CD14-positive monocyte (primary cell): ENCODE results near the gene MLLT3. TPM values are rescaled to one million over a fixed set of nuclear protein-coding genes. Genes with fewer than 3 reads are reported as not detected.

Experiments
- DNase-seq, 3 donors: peaks; one replicate each; pipeline ENCODE4 v3.0.0-alpha.2; 2011 to 2022
- H2AFZ ChIP-seq: 2 replicates; pipeline ENCODE4 v1.6.0; 2012; ENCODE audit warnings: mild to moderate bottlenecking, low read depth, low read length, inconsistent platforms; ENCODE audit not compliant: insufficient read depth, poor library complexity, severe bottlenecking
- H3K27ac ChIP-seq, 2 donors: 1 replicate in 1 of 2; 2 replicates in 1 of 2; pipeline ENCODE4 v1.5.1; 2012 to 2013; ENCODE audit warnings: low read length in 2 of 2, control low read depth in 1 of 2, inconsistent platforms in 1 of 2, low read depth in 1 of 2, mild to moderate bottlenecking in 1 of 2
- H3K27me3 ChIP-seq, 2 donors: one replicate each; pipeline versions ENCODE4 v1.6.0 to v1.6.1; 2011 to 2013; ENCODE audit warnings: low read length in 2 of 2; ENCODE audit not compliant: control insufficient read depth in 2 of 2, insufficient read depth in 2 of 2
- H3K36me3 ChIP-seq, 2 donors: replicated peaks in 1 of 2; 1 replicate in 1 of 2; 2 replicates in 1 of 2; pipeline versions ENCODE4 v1.5.1 to v1.6.1; 2012 to 2013; ENCODE audit warnings: low read length in 2 of 2, control low read depth in 1 of 2, inconsistent platforms in 1 of 2, mild to moderate bottlenecking in 1 of 2; ENCODE audit not compliant: insufficient read depth in 2 of 2, control insufficient read depth in 1 of 2
- H3K4me1 ChIP-seq, 2 donors: 1 replicate in 1 of 2; 2 replicates in 1 of 2; pipeline versions ENCODE4 v1.5.1 to v1.6.1; 2012 to 2013; ENCODE audit warnings: low read length in 2 of 2, control low read depth in 1 of 2, inconsistent platforms in 1 of 2, mild to moderate bottlenecking in 1 of 2, moderate library complexity in 1 of 2; ENCODE audit not compliant: insufficient read depth in 2 of 2, control insufficient read depth in 1 of 2
- H3K4me2 ChIP-seq: replicated peaks from 2 replicates; pipeline ENCODE3; 2012; ENCODE audit warnings: low read length, moderate library complexity, mild to moderate bottlenecking; ENCODE audit not compliant: poor library complexity, severe bottlenecking; ENCODE audit errors: extremely low read depth
- H3K4me3 ChIP-seq, 3 experiments: fragments of 200-600 bp in 1 of 3; sonication (generic) in 1 of 3; replicated peaks in 1 of 3; 1 replicate in 2 of 3; 2 replicates in 1 of 3; pipeline ENCODE4 v1.5.1; 2011 to 2013; ENCODE audit warnings: low read length in 3 of 3, mild to moderate bottlenecking in 3 of 3, control low read depth in 2 of 3, low read depth in 2 of 3, inconsistent platforms in 1 of 3, moderate library complexity in 1 of 3
- H3K79me2 ChIP-seq: 2 replicates; pipeline ENCODE4 v1.6.0; 2012; ENCODE audit warnings: mild to moderate bottlenecking, control low read depth, inconsistent platforms, low read length, moderate library complexity; ENCODE audit not compliant: insufficient read depth
- H3K9ac ChIP-seq: 2 replicates; pipeline ENCODE4 v1.6.0; 2017; ENCODE audit warnings: low read length, mild to moderate bottlenecking; ENCODE audit not compliant: insufficient read depth, poor library complexity, severe bottlenecking
- H3K9me3 ChIP-seq, 2 donors: replicated peaks in 1 of 2; 1 replicate in 1 of 2; 2 replicates in 1 of 2; pipeline versions ENCODE4 v1.5.1 to v1.6.1; 2012 to 2013; ENCODE audit warnings: low read length in 2 of 2, control low read depth in 1 of 2; ENCODE audit not compliant: control insufficient read depth in 1 of 2, insufficient read depth in 1 of 2
- H4K20me1 ChIP-seq: 2 replicates; pipeline ENCODE4 v1.6.0; 2012; ENCODE audit warnings: mild to moderate bottlenecking, low read length, control low read depth, moderate library complexity; ENCODE audit not compliant: insufficient read depth
- H3K27ac Mint-ChIP-seq, 7 donors: one replicate each; pipeline ENCODE4 v1.8.0; 2020; ENCODE audit warnings: mild to moderate bottlenecking in 7 of 7, mixed read lengths in 7 of 7, moderate library complexity in 6 of 7, inconsistent platforms in 2 of 7
- H3K27me3 Mint-ChIP-seq, 3 donors: one replicate each; pipeline ENCODE4 v1.8.0; 2021 to 2022; ENCODE audit warnings: low read depth in 3 of 3, mild to moderate bottlenecking in 3 of 3, mixed read lengths in 3 of 3, moderate library complexity in 3 of 3, inconsistent platforms in 1 of 3
- H3K36me3 Mint-ChIP-seq, 2 donors: one replicate each; pipeline ENCODE4 v1.8.0; 2020; ENCODE audit warnings: mixed read lengths in 2 of 2, inconsistent platforms in 1 of 2, mild to moderate bottlenecking in 1 of 2
- H3K4me1 Mint-ChIP-seq: one replicate; pipeline ENCODE4 v1.8.0; 2020; ENCODE audit warnings: mild to moderate bottlenecking, mixed read lengths
- H3K4me3 Mint-ChIP-seq, 2 donors: one replicate each; pipeline ENCODE4 v1.8.0; 2020; ENCODE audit warnings: mild to moderate bottlenecking in 2 of 2, mixed read lengths in 2 of 2, moderate library complexity in 1 of 2
- H3K9me3 Mint-ChIP-seq, 7 donors: one replicate each; pipeline ENCODE4 v1.8.0; 2020 to 2022; ENCODE audit warnings: mixed read lengths in 7 of 7, mild to moderate bottlenecking in 6 of 7, moderate library complexity in 6 of 7, inconsistent platforms in 2 of 7
- CTCF ChIP-seq: fragments of 200-600 bp; IDR thresholded peaks from one replicate; pipeline ENCODE4 v1.8.0; 2022; ENCODE audit warnings: antibody characterized with exemption, mild to moderate bottlenecking
- WGBS: methylation state at CpG from one replicate; pipeline ENCODE4 v1.1.5; 2013; ENCODE audit warnings: missing lambda C conversion rate; ENCODE audit not compliant: insufficient coverage; 5-methylcytosine and 5-hydroxymethylcytosine counted together
- intact Hi-C, 2 donors: fragments of 100-400 bp; cut with micrococcal nuclease; formaldehyde crosslinking; loops; one replicate each; pipeline versions ENCODE4 v1.15.0 to v1.15.1; 2023
- polyA plus RNA-seq, 3 donors: library from polyadenylated mRNA; depleted of rRNA in 1 of 3; unstranded in 2 of 3; stranded (reverse) in 1 of 3; fragments of 300-500 nt in 2 of 3; fragments of >200 nt in 1 of 3; fragmentation: Illumina TruSeq in 2 of 3; gene quantifications; 1 replicate in 2 of 3; 2 replicates in 1 of 3; pipeline ENCODE4 v1.2.3, GENCODE V29; 2012 to 2021

The MLLT3 gene
- polyA plus RNA-seq, 3 donors: 0.81 to 2.3 (median 1.5) TPM

- no peak overlapping the region for H2AFZ ChIP-seq
- Mint-ChIP-seq H3K27me3 (no peaks in the 10 kb centered on the region), H3K4me1 (no peaks in the 10 kb centered on the region), H3K27ac (no peak overlapping the region), H3K4me3 (no peak overlapping the region), H3K9me3 (peaks cover 0 to 2% (median 0%) of the 10 kb centered on the region in 7 donors), H3K36me3 (no peaks in the 10 kb centered on the region)
- no peaks in the 10 kb centered on the region for H3K4me1 ChIP-seq
- no peaks in the 10 kb centered on the region for H3K9me3 ChIP-seq
- no peaks in the 10 kb centered on the region for H4K20me1 ChIP-seq
- H3K79me2 ChIP-seq: no peaks in the 10 kb centered on the region
- H3K4me2 ChIP-seq: no peak overlapping the region
- H3K27ac ChIP-seq: no peak overlapping the region
- H3K36me3 ChIP-seq: no peaks in the 10 kb centered on the region
- no peak for TF ChIP-seq CTCF
- intact Hi-C loops: no loop called here
- no peak overlapping the region for H3K4me3 ChIP-seq
- WGBS: 100% methylated on average over 2 of the region's 3 CpGs
- H3K27me3 ChIP-seq: no peaks in the 10 kb centered on the region
- H3K9ac ChIP-seq: no peak overlapping the region
- DNase-seq: no peak
Observed at GRCh38 chr9:20462410-20462809, 159.9 kb downstream of the MLLT3 start.

- H2AFZ ChIP-seq: no peak overlapping the region
- H3K4me2 ChIP-seq: no peak overlapping the region
- DNase-seq: no peak
- H3K27me3 Mint-ChIP-seq: peaks cover 0 to 3% (median 0%) of the 10 kb centered on the region in 3 donors
- no peak overlapping the region for H3K9ac ChIP-seq
- H3K4me1 ChIP-seq: no peaks in the 10 kb centered on the region
- no peak overlapping the region for H3K27ac ChIP-seq
- H3K9me3 ChIP-seq: no peaks in the 10 kb centered on the region
- H3K9me3 Mint-ChIP-seq: peaks cover 0 to 2% (median 0%) of the 10 kb centered on the region in 7 donors
- H4K20me1 ChIP-seq: no peaks in the 10 kb centered on the region
- no peaks in the 10 kb centered on the region for H3K27me3 ChIP-seq
- intact Hi-C loops: no loop called here
- peaks cover 0 to 2% of the 10 kb centered on the region in 2 donors for H3K36me3 Mint-ChIP-seq
- H3K79me2 ChIP-seq: no peaks in the 10 kb centered on the region
- TF ChIP-seq CTCF: no peak
- no peaks in the 10 kb centered on the region for H3K4me1 Mint-ChIP-seq
- H3K4me3 Mint-ChIP-seq: no peak overlapping the region
- H3K36me3 ChIP-seq: no peaks in the 10 kb centered on the region
- no peak overlapping the region for H3K4me3 ChIP-seq
- no peak overlapping the region for H3K27ac Mint-ChIP-seq
Observed at GRCh38 chr9:20447291-20447690, 175.0 kb downstream of the MLLT3 start.
